ENCODE measurements around the gene EPB41L4A.

DNA sequence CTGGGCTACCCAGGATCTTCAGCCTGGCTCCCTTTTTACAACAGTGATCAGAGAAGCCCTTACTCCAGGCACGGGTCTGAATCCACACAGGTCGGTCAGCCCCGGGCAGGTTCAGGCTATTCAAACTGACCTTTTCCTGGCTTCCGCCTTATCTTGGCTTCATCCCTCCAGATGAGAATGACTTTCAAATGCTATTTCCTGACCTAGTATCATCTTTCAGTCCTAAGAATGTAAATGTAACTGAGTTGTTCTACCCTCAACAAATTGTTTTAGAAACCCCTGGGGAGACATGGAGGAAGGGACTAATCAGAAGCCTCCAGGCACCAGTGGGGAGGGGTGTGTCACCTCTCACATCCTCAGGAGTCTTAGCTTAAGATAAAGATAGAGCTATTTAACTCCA lies 213.2 kb downstream of the EPB41L4A start:
- TF ChIP-seq, protein P1, sequence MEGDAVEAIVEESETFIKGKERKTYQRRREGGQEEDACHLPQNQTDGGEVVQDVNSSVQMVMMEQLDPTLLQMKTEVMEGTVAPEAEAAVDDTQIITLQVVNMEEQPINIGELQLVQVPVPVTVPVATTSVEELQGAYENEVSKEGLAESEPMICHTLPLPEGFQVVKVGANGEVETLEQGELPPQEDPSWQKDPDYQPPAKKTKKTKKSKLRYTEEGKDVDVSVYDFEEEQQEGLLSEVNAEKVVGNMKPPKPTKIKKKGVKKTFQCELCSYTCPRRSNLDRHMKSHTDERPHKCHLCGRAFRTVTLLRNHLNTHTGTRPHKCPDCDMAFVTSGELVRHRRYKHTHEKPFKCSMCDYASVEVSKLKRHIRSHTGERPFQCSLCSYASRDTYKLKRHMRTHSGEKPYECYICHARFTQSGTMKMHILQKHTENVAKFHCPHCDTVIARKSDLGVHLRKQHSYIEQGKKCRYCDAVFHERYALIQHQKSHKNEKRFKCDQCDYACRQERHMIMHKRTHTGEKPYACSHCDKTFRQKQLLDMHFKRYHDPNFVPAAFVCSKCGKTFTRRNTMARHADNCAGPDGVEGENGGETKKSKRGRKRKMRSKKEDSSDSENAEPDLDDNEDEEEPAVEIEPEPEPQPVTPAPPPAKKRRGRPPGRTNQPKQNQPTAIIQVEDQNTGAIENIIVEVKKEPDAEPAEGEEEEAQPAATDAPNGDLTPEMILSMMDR (IDR thresholded peaks at IDR 0.05) = no peak
- TF ChIP-seq POLR2A (IDR thresholded peaks at IDR 0.05) = no peak

Measured in adrenal gland (tissue), 5 donors.